ENCODE measurements around the gene FHL2.
A peak's percentile ranks its signal among the peaks of the same experiment; 100 is the strongest.
"Not testable (repeated sequence)": the region's sequence is repeated elsewhere in the genome, so short reads cannot be mapped to it uniquely, and the experiment has no call there.

FHL2 gene

GRCh38 chr2:105328281-105329196, 70.3 kb downstream of the FHL2 start:
- no peaks in the 10 kb centered on the region for H3K36me3 ChIP-seq (ENCODE audit: control insufficient read depth, insufficient read depth, low read length)
- H3K4me3 ChIP-seq (replicated peaks; ENCODE audit: low read depth, low read length) = peak overlapping the region; percentile 88
- DNase-seq (ENCODE audit: extremely low read depth, insufficient read length) = peak; percentile 47
- no peak for TF ChIP-seq CTCF (IDR thresholded peaks at IDR 0.05; ENCODE audit: insufficient read depth, low read length, poor library complexity, severe bottlenecking)
- no peaks in the 10 kb centered on the region for H3K27me3 ChIP-seq (replicated peaks; ENCODE audit: control insufficient read depth, insufficient read depth, low read length)

GRCh38 chr2:105327690-105328089, 71.2 kb downstream of the FHL2 start:
- no peaks in the 10 kb centered on the region for H3K27me3 ChIP-seq (replicated peaks; ENCODE audit: control insufficient read depth, insufficient read depth, low read length)
- no peaks in the 10 kb centered on the region for H3K36me3 ChIP-seq (ENCODE audit: control insufficient read depth, insufficient read depth, low read length)
- DNase-seq (ENCODE audit: extremely low read depth, insufficient read length) = no peak
- H3K4me3 ChIP-seq (replicated peaks; ENCODE audit: low read depth, low read length) = no peak overlapping the region
- no peak for TF ChIP-seq CTCF (IDR thresholded peaks at IDR 0.05; ENCODE audit: insufficient read depth, low read length, poor library complexity, severe bottlenecking)

GRCh38 chr2:105327271-105327670, 71.6 kb downstream of the FHL2 start:
- not testable (repeated sequence) for H3K36me3 ChIP-seq (ENCODE audit: control insufficient read depth, insufficient read depth, low read length); H3K4me3 ChIP-seq (replicated peaks; ENCODE audit: low read depth, low read length); H3K27me3 ChIP-seq (replicated peaks; ENCODE audit: control insufficient read depth, insufficient read depth, low read length); DNase-seq (ENCODE audit: extremely low read depth, insufficient read length)

- TF ChIP-seq CTCF (IDR thresholded peaks at IDR 0.05; ENCODE audit: insufficient read depth, low read length, poor library complexity, severe bottlenecking) = no peak
- H3K36me3 ChIP-seq (ENCODE audit: control insufficient read depth, insufficient read depth, low read length) = no peaks in the 10 kb centered on the region
- H3K27me3 ChIP-seq (replicated peaks; ENCODE audit: control insufficient read depth, insufficient read depth, low read length) = no peaks in the 10 kb centered on the region
- H3K4me3 ChIP-seq (replicated peaks; ENCODE audit: low read depth, low read length) = no peak overlapping the region
- no peak for DNase-seq (ENCODE audit: extremely low read depth, insufficient read length)
Measured at GRCh38 chr2:105325389-105325963, 73.4 kb downstream of the FHL2 start.

- Histone ChIP-seq H3K36me3 (ENCODE audit: control insufficient read depth, insufficient read depth, low read length) (no peaks in the 10 kb centered on the region), H3K27me3 (replicated peaks; ENCODE audit: control insufficient read depth, insufficient read depth, low read length) (no peaks in the 10 kb centered on the region), H3K4me3 (replicated peaks; ENCODE audit: low read depth, low read length) (no peak overlapping the region)
- no peak for TF ChIP-seq CTCF (IDR thresholded peaks at IDR 0.05; ENCODE audit: insufficient read depth, low read length, poor library complexity, severe bottlenecking)
- no peak for DNase-seq (ENCODE audit: extremely low read depth, insufficient read length)
Measured at GRCh38 chr2:105324732-105325131, 74.1 kb downstream of the FHL2 start.

GRCh38 chr2:105324101-105324500, 74.8 kb downstream of the FHL2 start:
- Histone ChIP-seq H3K27me3 (replicated peaks; ENCODE audit: control insufficient read depth, insufficient read depth, low read length) (no peaks in the 10 kb centered on the region), H3K4me3 (replicated peaks; ENCODE audit: low read depth, low read length) (no peak overlapping the region), H3K36me3 (ENCODE audit: control insufficient read depth, insufficient read depth, low read length) (no peaks in the 10 kb centered on the region)
- DNase-seq (ENCODE audit: extremely low read depth, insufficient read length) = no peak
- no peak for TF ChIP-seq CTCF (IDR thresholded peaks at IDR 0.05; ENCODE audit: insufficient read depth, low read length, poor library complexity, severe bottlenecking)
